Suprapubic skin (tissue), 4 donors: ENCODE data around the gene SLC25A46. TPM values are rescaled to one million over a fixed set of nuclear protein-coding genes. Genes with fewer than 3 reads are reported as not detected.
"Not testable (repeated sequence)": the region's sequence is repeated elsewhere in the genome, so short reads cannot be mapped to it uniquely, and the experiment has no call there.

Source experiments
- DNase-seq, 2 donors: peaks; one replicate each; pipeline ENCODE4 v3.0.0-alpha.2; 2019; ENCODE audit warnings: low spot score in 2 of 2
- H3K27ac ChIP-seq: fragments of 200-600 bp; sonication (generic); one replicate; pipeline ENCODE4 v1.5.1; 2019
- H3K27me3 ChIP-seq: fragments of 200-600 bp; sonication (generic); one replicate; pipeline ENCODE4 v1.5.1; 2019
- H3K36me3 ChIP-seq: fragments of 200-600 bp; sonication (generic); one replicate; pipeline ENCODE4 v1.5.1; 2019
- H3K4me1 ChIP-seq: fragments of 200-600 bp; sonication (generic); one replicate; pipeline ENCODE4 v1.5.1; 2019
- H3K4me3 ChIP-seq: fragments of 200-600 bp; sonication (generic); one replicate; pipeline ENCODE4 v1.5.1; 2019; ENCODE audit warnings: mild to moderate bottlenecking
- H3K9me3 ChIP-seq: fragments of 200-600 bp; sonication (generic); one replicate; pipeline ENCODE4 v1.5.1; 2019
- CTCF ChIP-seq, 2 donors: fragments of 200-600 bp in 1 of 2; fragments of 450-650 bp in 1 of 2; sonication (generic) in 1 of 2; IDR thresholded peaks; one replicate each; pipeline ENCODE4 v1.5.1; 2016 to 2019; ENCODE audit warnings: antibody characterized with exemption in 2 of 2, mild to moderate bottlenecking in 1 of 2, moderate library complexity in 1 of 2
- EP300 ChIP-seq: sonication (generic); formaldehyde crosslinking; IDR thresholded peaks from one replicate; pipeline ENCODE4 v1.6.1; 2017; ENCODE audit warnings: antibody characterized with exemption
- POLR2A ChIP-seq, 2 donors: fragments of 450-650 bp; IDR thresholded peaks; one replicate each; pipeline ENCODE4 v1.6.1; 2017; ENCODE audit warnings: antibody characterized with exemption in 2 of 2, mild to moderate bottlenecking in 2 of 2, moderate library complexity in 2 of 2
- POLR2AphosphoS5 ChIP-seq, 3 donors: sonication (generic); formaldehyde crosslinking; IDR thresholded peaks; one replicate each; pipeline ENCODE4 v1.6.1; 2017; ENCODE audit warnings: antibody characterized with exemption in 3 of 3
- WGBS: methylation state at CpG from one replicate; pipeline ENCODE4 v1.1.5; 2018; 5-methylcytosine and 5-hydroxymethylcytosine counted together
- total RNA-seq, 4 donors: library from RNA; depleted of rRNA; stranded (reverse); fragments of >200 nt; gene quantifications; one replicate each; pipeline ENCODE4 v1.1.0, GENCODE V29; 2016

SLC25A46 gene
- total RNA-seq, 4 donors from 2014 or later, result 27.8 to 46.4 (median 45.4) TPM

- Histone ChIP-seq H3K4me1 (no peaks in the 10 kb centered on the region), H3K9me3 (no peaks in the 10 kb centered on the region), H3K4me3 (no peak overlapping the region), H3K27me3 (no peaks in the 10 kb centered on the region), H3K36me3 (no peaks in the 10 kb centered on the region), H3K27ac (no peak overlapping the region)
- TF ChIP-seq POLR2A (IDR thresholded peaks at IDR 0.05) (no peak), POLR2AphosphoS5 (IDR thresholded peaks at IDR 0.05) (no peak), EP300 (no peak), CTCF (IDR thresholded peaks at IDR 0.05) (no peak)
- DNase-seq, result no peak
- 32% methylated on average over 1 of the region's 1 CpG for WGBS
These were observed 46.5 kb downstream of the SLC25A46 start for GRCh38 chr5:110785356-110785755.

- DNase-seq, result not testable (repeated sequence)
These were observed 49.2 kb downstream of the SLC25A46 start for GRCh38 chr5:110788006-110788405.

GRCh38 chr5:110790673-110791072 is 51.9 kb downstream of the SLC25A46 start:
- TF ChIP-seq POLR2AphosphoS5 (IDR thresholded peaks at IDR 0.05) (no peak), EP300 (no peak), POLR2A (IDR thresholded peaks at IDR 0.05) (no peak), CTCF (IDR thresholded peaks at IDR 0.05) (no peak)
- H3K9me3 ChIP-seq, result no peaks in the 10 kb centered on the region
- H3K36me3 ChIP-seq, result no peaks in the 10 kb centered on the region
- H3K4me1 ChIP-seq, result no peaks in the 10 kb centered on the region
- WGBS, result 10% methylated on average over 1 of the region's 1 CpG
- no peaks in the 10 kb centered on the region for H3K27me3 ChIP-seq
- no peak overlapping the region for H3K27ac ChIP-seq
- DNase-seq, result no peak
- no peak overlapping the region for H3K4me3 ChIP-seq

More at GRCh38 chr5:110788006-110788405, 49.2 kb downstream of the SLC25A46 start:
- not testable (repeated sequence) for H3K27ac ChIP-seq, H3K4me3 ChIP-seq, H3K36me3 ChIP-seq, H3K27me3 ChIP-seq, H3K9me3 ChIP-seq, H3K4me1 ChIP-seq
- WGBS, result 93% methylated on average over 3 of the region's 3 CpGs

- no peak overlapping the region for H3K4me3 ChIP-seq
- no peak overlapping the region for H3K27ac ChIP-seq
- no peak for TF ChIP-seq POLR2AphosphoS5 (IDR thresholded peaks at IDR 0.05)
- TF ChIP-seq POLR2A (IDR thresholded peaks at IDR 0.05), result no peak
- TF ChIP-seq EP300, result no peak
- TF ChIP-seq CTCF (IDR thresholded peaks at IDR 0.05), result no peak
- no peak for DNase-seq
- 63% methylated on average over 1 of the region's 1 CpG for WGBS
- H3K4me1 ChIP-seq, result no peaks in the 10 kb centered on the region
- H3K9me3 ChIP-seq, result no peaks in the 10 kb centered on the region
- no peaks in the 10 kb centered on the region for H3K36me3 ChIP-seq
- H3K27me3 ChIP-seq, result no peaks in the 10 kb centered on the region
These were observed 64.2 kb downstream of the SLC25A46 start for GRCh38 chr5:110802998-110803397.

- no peaks in the 10 kb centered on the region for H3K9me3 ChIP-seq
- no peaks in the 10 kb centered on the region for H3K36me3 ChIP-seq
- no peaks in the 10 kb centered on the region for H3K4me1 ChIP-seq
- H3K27ac ChIP-seq, result no peak overlapping the region
- WGBS, result 56% methylated on average over 1 of the region's 1 CpG
- no peak for TF ChIP-seq POLR2A (IDR thresholded peaks at IDR 0.05)
- no peak overlapping the region for H3K4me3 ChIP-seq
- DNase-seq, result no peak
- H3K27me3 ChIP-seq, result no peaks in the 10 kb centered on the region
These were observed 64.9 kb downstream of the SLC25A46 start for GRCh38 chr5:110803467-110804326.

- no peak for TF ChIP-seq POLR2A (IDR thresholded peaks at IDR 0.05)
- no peak for TF ChIP-seq EP300
- no peak for TF ChIP-seq POLR2AphosphoS5 (IDR thresholded peaks at IDR 0.05)
- no peak for TF ChIP-seq CTCF (IDR thresholded peaks at IDR 0.05)
- Histone ChIP-seq H3K4me3 (no peak overlapping the region), H3K9me3 (no peaks in the 10 kb centered on the region), H3K27me3 (no peaks in the 10 kb centered on the region), H3K36me3 (no peaks in the 10 kb centered on the region), H3K4me1 (no peaks in the 10 kb centered on the region), H3K27ac (no peak overlapping the region)
- DNase-seq, result no peak
- WGBS, result 49% methylated on average over 4 of the region's 4 CpGs
These were observed 68.4 kb downstream of the SLC25A46 start for GRCh38 chr5:110807169-110807568.
